IMR-90 (cell line): ENCODE data around the gene RAB29. TPM values are rescaled to one million over a fixed set of nuclear protein-coding genes. Genes with fewer than 3 reads are reported as not detected.

Source experiments
- ATAC-seq: fragments of 200-7000 bp; cut with Tn5 transposase; 2 replicates; pipeline ENCODE4 v1.9.1; 2020; ENCODE audit warnings: low read depth, mild to moderate bottlenecking, moderate library complexity
- BruUV-seq: library from RNA; stranded (reverse); fragments of 400-500 nt; replicated peaks from 2 replicates; lab custom pipeline; 2021; lab: Mats Ljungman, UMichigan
- CTCF ChIA-PET: fragments of 300-600 bp; formaldehyde crosslinking; extraction: SDS; loops from one replicate; lab custom pipeline; 2021; ENCODE audit warnings: antibody characterized with exemption; lab: Yijun Ruan, JAX
- POLR2A ChIA-PET: fragments of 300-600 bp; sonication (Branson Sonifier 250); formaldehyde crosslinking; loops from one replicate; lab custom pipeline; 2022; ENCODE audit warnings: antibody characterized with exemption; ENCODE audit not compliant: unreplicated experiment; lab: Charles Lee
- DNase-seq: peaks from one replicate; pipeline ENCODE4 v3.0.0; 2013
- H2AFZ ChIP-seq: replicated peaks from 2 replicates; pipeline ENCODE3; 2013; ENCODE audit warnings: low read length, mild to moderate bottlenecking; ENCODE audit not compliant: poor library complexity
- H2AK5ac ChIP-seq: 2 replicates; pipeline ENCODE4 v1.6.1; 2013; ENCODE audit warnings: low read depth, low read length, inconsistent platforms
- H2AK9ac ChIP-seq: replicated peaks from 2 replicates; pipeline ENCODE3; 2013; ENCODE audit warnings: mild to moderate bottlenecking, low read depth, low read length, moderate library complexity; ENCODE audit not compliant: poor library complexity
- H2BK120ac ChIP-seq: 2 replicates; pipeline ENCODE4 v1.6.1; 2013; ENCODE audit warnings: low read depth, low read length, inconsistent platforms
- H2BK15ac ChIP-seq: 3 replicates; pipeline ENCODE4 v1.6.1; 2013; ENCODE audit warnings: low read depth, low read length, inconsistent platforms
- H2BK20ac ChIP-seq: 2 replicates; pipeline ENCODE4 v1.6.1; 2013; ENCODE audit warnings: low read depth, mild to moderate bottlenecking, inconsistent platforms, low read length, moderate library complexity
- H2BK5ac ChIP-seq: 2 replicates; pipeline ENCODE4 v1.6.1; 2013; ENCODE audit warnings: mild to moderate bottlenecking, low read depth, low read length, inconsistent platforms; ENCODE audit not compliant: poor library complexity, severe bottlenecking
- H3K14ac ChIP-seq: replicated peaks from 2 replicates; pipeline ENCODE4 v1.6.1; 2013; ENCODE audit warnings: low read depth, low read length, inconsistent platforms
- H3K18ac ChIP-seq: 2 replicates; pipeline ENCODE4 v1.6.1; 2013; ENCODE audit warnings: low read depth, low read length, control low read depth
- H3K23ac ChIP-seq: 2 replicates; pipeline ENCODE4 v1.6.1; 2013; ENCODE audit warnings: low read depth, low read length, inconsistent platforms
- H3K27ac ChIP-seq: 2 replicates; pipeline ENCODE4 v1.5.1; 2013; ENCODE audit warnings: mild to moderate bottlenecking, control low read depth, low read length; ENCODE audit not compliant: insufficient read depth
- H3K27me3 ChIP-seq: 2 replicates; pipeline ENCODE4 v1.6.1; 2013; ENCODE audit warnings: low read length; ENCODE audit not compliant: control insufficient read depth, insufficient read depth
- H3K36me3 ChIP-seq: 2 replicates; pipeline ENCODE4 v1.6.1; 2013; ENCODE audit warnings: low read length, mixed read lengths; ENCODE audit not compliant: control insufficient read depth, insufficient read depth
- H3K4ac ChIP-seq: 2 replicates; pipeline ENCODE4 v1.6.1; 2013; ENCODE audit warnings: low read depth, low read length, inconsistent platforms
- H3K4me1 ChIP-seq: 2 replicates; pipeline ENCODE4 v1.6.1; 2013; ENCODE audit warnings: low read length, mixed read lengths; ENCODE audit not compliant: control insufficient read depth, insufficient read depth
- H3K4me2 ChIP-seq: 2 replicates; pipeline ENCODE4 v1.6.1; 2013; ENCODE audit warnings: low read depth, mild to moderate bottlenecking, control low read depth, low read length, moderate library complexity
- H3K4me3 ChIP-seq: 2 replicates; pipeline ENCODE4 v1.5.1; 2013; ENCODE audit warnings: low read depth, mild to moderate bottlenecking, control low read depth, low read length, moderate library complexity; ENCODE audit not compliant: insufficient read depth
- H3K56ac ChIP-seq: 2 replicates; pipeline ENCODE4 v1.6.1; 2013; ENCODE audit warnings: low read length, inconsistent platforms; ENCODE audit not compliant: insufficient read depth; ENCODE audit errors: extremely low read depth
- H3K79me1 ChIP-seq, 2 experiments: 2 replicates each; pipeline ENCODE4 v1.6.1; 2013; ENCODE audit warnings: low read length in 2 of 2, inconsistent platforms in 1 of 2, low read depth in 1 of 2
- H3K9ac ChIP-seq: 2 replicates; pipeline ENCODE4 v1.6.1; 2013; ENCODE audit warnings: low read depth, low read length, control low read depth
- H3K9me1 ChIP-seq: 2 replicates; pipeline ENCODE4 v1.6.1; 2013; ENCODE audit warnings: low read length, inconsistent platforms; ENCODE audit not compliant: insufficient read depth
- H3K9me3 ChIP-seq: 2 replicates; pipeline ENCODE4 v1.6.1; 2013; ENCODE audit warnings: low read length; ENCODE audit not compliant: control insufficient read depth, insufficient read depth
- H4K20me1 ChIP-seq: 2 replicates; pipeline ENCODE4 v1.6.1; 2013; ENCODE audit warnings: low read length, inconsistent platforms; ENCODE audit not compliant: insufficient read depth
- H4K5ac ChIP-seq: 2 replicates; pipeline ENCODE4 v1.6.1; 2013; ENCODE audit warnings: mild to moderate bottlenecking, low read depth, low read length, control low read depth
- H4K8ac ChIP-seq, 2 experiments: 2 replicates each; pipeline ENCODE4 v1.6.1; 2013; ENCODE audit warnings: low read depth in 2 of 2, low read length in 2 of 2, control low read depth in 1 of 2, inconsistent platforms in 1 of 2
- H4K91ac ChIP-seq: 2 replicates; pipeline ENCODE4 v1.6.1; 2013; ENCODE audit warnings: low read depth, low read length, inconsistent platforms; ENCODE audit not compliant: insufficient read depth
- BHLHE40 ChIP-seq: fragments of 150-350 bp; IDR thresholded peaks from 2 replicates; pipeline ENCODE4 v1.6.1; 2016; ENCODE audit warnings: mild to moderate bottlenecking, low read depth, low read length
- FOS ChIP-seq: fragments of 150-350 bp; IDR thresholded peaks from 2 replicates; pipeline ENCODE4 v1.6.1; 2016; ENCODE audit warnings: low read depth, low read length
- MAZ ChIP-seq: IDR thresholded peaks from 2 replicates; pipeline ENCODE4 v1.6.1; 2012; ENCODE audit warnings: low read depth, mild to moderate bottlenecking, low read length, improper control_type of control experiment, moderate library complexity, borderline replicate concordance
- MXI1 ChIP-seq: IDR thresholded peaks from 2 replicates; pipeline ENCODE4 v1.6.1; 2012; ENCODE audit warnings: low read depth, mild to moderate bottlenecking, low read length, moderate library complexity, borderline replicate concordance
- NFE2L2 ChIP-seq: fragments of 150-350 bp; IDR thresholded peaks from 2 replicates; pipeline ENCODE4 v1.6.1; 2016; ENCODE audit warnings: low read depth, mild to moderate bottlenecking, low read length
- POLR2A ChIP-seq: IDR thresholded peaks from 2 replicates; pipeline ENCODE4 v1.6.1; 2012; ENCODE audit warnings: mild to moderate bottlenecking, low read depth, low read length
- SMC3 ChIP-seq: fragments of 150-350 bp; IDR thresholded peaks from 2 replicates; pipeline ENCODE4 v1.6.1; 2016; ENCODE audit warnings: low read depth, mild to moderate bottlenecking, antibody characterized with exemption, low read length, moderate library complexity
- WGBS, 2 experiments: methylation state at CpG; one replicate each; pipeline versions ENCODE4 v1.1.5 to v1.1.7; 2013; ENCODE audit warnings: missing lambda C conversion rate in 2 of 2; ENCODE audit not compliant: insufficient read length in 1 of 2; ENCODE audit errors: extremely low coverage in 2 of 2; 5-methylcytosine and 5-hydroxymethylcytosine counted together
- dilution Hi-C: fragments of 300-500 bp; cut with HindIII; formaldehyde crosslinking; loops from one replicate; pipeline ENCODE4 v1.14.3; 2018; ENCODE audit warnings: low sequenced_read_pairs; ENCODE audit not compliant: unreplicated experiment
- in situ Hi-C: fragments of 300-500 bp; cut with MboI; formaldehyde crosslinking; loops from 3 replicates; pipeline ENCODE4 v1.14.3; 2019; ENCODE audit warnings: low sequenced_read_pairs, inconsistent platforms, mixed read lengths
- intact Hi-C: fragments of 100-400 bp; cut with micrococcal nuclease; formaldehyde crosslinking; loops from 2 replicates; pipeline ENCODE4 v1.10.0; 2022
- polyA plus RNA-seq, 3 experiments: library from polyadenylated mRNA; depleted of rRNA; stranded (reverse); fragments of >200 nt; gene quantifications; 2 replicates each; pipeline ENCODE4 v1.2.3, GENCODE V29; 2012; ENCODE audit warnings: low replicate concordance in 1 of 3
- total RNA-seq: library from RNA; depleted of rRNA; stranded (reverse); fragments of >200 nt; gene quantifications from 2 replicates; pipeline ENCODE4 v1.2.3, GENCODE V29; 2012
- TF ChIP-seq, protein P1 (sequence below): fragments of 150-350 bp; IDR thresholded peaks from 2 replicates; pipeline ENCODE4 v1.6.1; 2017; ENCODE audit warnings: mild to moderate bottlenecking, antibody characterized with exemption, low read length, low read depth

RAB29 gene
- total and polyA plus RNA-seq, 2 of the 4 experiments (the other 2 are of a cell fraction) = 5.7 to 7.3 TPM

DNA sequence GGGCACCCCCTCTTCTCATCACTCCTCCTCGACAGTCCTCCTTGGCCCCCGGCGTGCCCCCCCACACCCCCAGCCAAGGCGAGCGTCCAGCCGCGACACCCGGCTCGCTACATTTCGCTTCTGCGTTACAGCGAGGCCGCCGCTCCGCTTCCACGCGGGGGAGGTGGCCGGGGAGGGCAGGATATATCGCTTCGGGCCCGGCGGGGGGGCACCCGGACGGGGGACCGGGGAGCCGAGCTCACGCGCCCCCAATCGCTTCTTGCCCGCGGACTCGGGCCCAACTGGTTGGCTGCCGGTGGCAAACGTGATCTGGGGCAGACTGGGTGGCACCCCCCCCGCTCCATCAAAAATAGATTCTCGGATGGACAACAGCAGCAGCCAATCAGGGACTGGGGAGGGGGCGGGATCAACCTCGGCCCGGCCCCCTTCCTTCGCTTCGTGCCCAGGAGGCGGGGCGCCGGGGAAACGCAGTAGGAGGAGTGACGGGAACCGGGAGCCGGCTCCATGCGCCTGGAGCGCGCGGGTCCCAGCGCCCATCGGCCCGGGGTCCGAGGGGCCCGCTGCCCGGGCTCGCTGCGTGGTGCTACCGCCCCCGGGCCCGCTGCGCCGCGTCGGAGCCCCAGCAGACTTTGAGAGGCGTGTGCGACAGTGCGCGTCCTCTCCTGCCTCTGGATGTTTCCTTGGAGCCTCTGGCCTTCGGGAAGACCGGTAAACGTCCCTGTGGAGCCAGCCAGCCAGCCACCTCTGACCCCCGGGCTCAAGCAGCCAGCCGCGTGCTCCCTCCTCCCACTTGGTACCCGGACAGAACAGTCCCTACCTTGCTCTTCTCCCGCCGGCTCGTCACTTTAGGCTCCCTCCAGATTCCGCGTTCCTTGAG, 37.8 kb upstream of the RAB29 start, which contains the start of gene SLC41A1:
Gene SLC41A1 (minus strand): TSS at position 321 of the 877 bp plus-strand sequence. CDS start 2,757 bp downstream, outside the sequence.
- Histone ChIP-seq H3K14ac (peak within 1 kb of the TSS; percentile 69), H3K9ac (peak within 1 kb of the TSS; percentile 75), H3K56ac (peak within 1 kb of the TSS; percentile 19), H3K9me3 (no peaks in the 10 kb centered on the region), H3K4me3 (peak within 1 kb of the TSS; percentile 63), H3K27ac (peak within 1 kb of the TSS; percentile 57), H3K4me2 (peak within 1 kb of the TSS; percentile 92), H4K5ac (no peak within 1 kb of the TSS), H2BK120ac (no peak within 1 kb of the TSS), H4K8ac (peak within 1 kb of the TSS in 1 of 2 experiments; percentile 47; a peak in 2 of 4 replicates), H4K91ac (no peak within 1 kb of the TSS), H3K9me1 (peaks cover 12% of the 10 kb centered on the region; the same call in 1 of the 2 replicates), H2BK20ac (no peak within 1 kb of the TSS), H2AK5ac (0 out of 2 replicates have a peak within 1 kb of the TSS, but pooled peaks have one; percentile 13), H3K4me1 (peaks cover 6% of the 10 kb centered on the region; the same call in 1 of the 2 replicates), H3K79me1 (peaks cover 17 to 43% of the 10 kb centered on the region in 2 experiments), H3K23ac (peak within 1 kb of the TSS; percentile 89), H3K36me3 (peaks cover 17% of the 10 kb centered on the region), H3K4ac (peak within 1 kb of the TSS; percentile 66), H4K20me1 (no peaks in the 10 kb centered on the region), H3K27me3 (no peaks in the 10 kb centered on the region; the same call in 1 of the 2 replicates), H2BK5ac (peak within 1 kb of the TSS; percentile 60), H3K18ac (no peak within 1 kb of the TSS; the same call in 1 of the 2 replicates), H2BK15ac (no peak within 1 kb of the TSS; the same call in 2 of the 3 replicates), H2AK9ac (peak within 1 kb of the TSS; percentile 91), H2AFZ (peak within 1 kb of the TSS; percentile 94)
- POLR2A ChIA-PET = interaction anchor here (0.6 to 0.7 kb wide), 2 partner anchors 21 to 83 kb away, joined by 3 read pairs; no protein-coding TSS in a partner anchor
- no TSS peak for BruUV-seq
- intact Hi-C loops (loop anchor here (1.0 to 5.0 kb wide), 4 partner anchors 64 to 164 kb away; no protein-coding TSS in a partner anchor), dilution Hi-C loops (no loop called here), in situ Hi-C loops (no loop called here)
- TF ChIP-seq, protein P1, sequence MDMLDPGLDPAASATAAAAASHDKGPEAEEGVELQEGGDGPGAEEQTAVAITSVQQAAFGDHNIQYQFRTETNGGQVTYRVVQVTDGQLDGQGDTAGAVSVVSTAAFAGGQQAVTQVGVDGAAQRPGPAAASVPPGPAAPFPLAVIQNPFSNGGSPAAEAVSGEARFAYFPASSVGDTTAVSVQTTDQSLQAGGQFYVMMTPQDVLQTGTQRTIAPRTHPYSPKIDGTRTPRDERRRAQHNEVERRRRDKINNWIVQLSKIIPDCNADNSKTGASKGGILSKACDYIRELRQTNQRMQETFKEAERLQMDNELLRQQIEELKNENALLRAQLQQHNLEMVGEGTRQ = peak; percentile 82
- TF ChIP-seq MAZ (peak; percentile 84; the same call in 1 of the 2 replicates), POLR2A (peak; percentile 67; the same call in 1 of the 2 replicates), NFE2L2 (no peak), MXI1 (peak; percentile 58; the same call in 1 of the 2 replicates), FOS (peak; percentile 13; the same call in 1 of the 2 replicates), BHLHE40 (peak; percentile 93), SMC3 (no peak)
- CTCF ChIA-PET = no interaction called here
- ATAC-seq = peak; percentile 95
- 1% methylated on average over 50 of the region's 83 CpGs; no CpG with 5 or more reads in 1 of the 2 experiments for WGBS, 2 experiments
- peak; percentile 85 for DNase-seq
